Measurements from ENCODE around the gene PAH. TPM values are rescaled to one million over a fixed set of nuclear protein-coding genes. Genes with fewer than 3 reads are reported as not detected.

The PAH gene
- total and polyA plus RNA-seq, 12 donors = 1.7 to 92.5 (median 8.6) TPM

DNA sequence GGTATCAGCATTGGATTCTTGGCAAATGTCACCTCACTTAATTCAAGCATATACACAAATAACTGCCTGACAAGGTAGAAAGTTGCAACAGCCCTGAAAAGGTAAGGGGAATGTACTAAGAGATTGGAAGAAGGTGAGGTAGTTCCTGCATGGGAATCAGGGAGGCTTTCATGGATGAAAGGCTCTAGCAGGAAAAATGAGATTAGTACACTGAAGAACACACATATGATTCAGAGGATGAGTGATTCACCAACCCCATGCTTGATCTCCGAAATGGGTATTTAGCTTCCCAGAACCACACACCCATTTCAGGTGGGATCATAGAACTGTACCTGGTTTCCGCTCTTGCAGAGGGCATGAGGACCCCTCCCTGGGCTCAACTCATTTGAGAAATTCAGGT is 65.8 kb downstream of the PAH start:
- no peaks in the 10 kb centered on the region for H3K9me3 ChIP-seq (replicated peaks in 1 of 3)
- no peaks in the 10 kb centered on the region for H3K27me3 ChIP-seq
- H3K36me3 ChIP-seq (replicated peaks in 1 of 2) = no peaks in the 10 kb centered on the region
- intact Hi-C loops (cut with DNase I) = no loop called here
- WGBS, 4 donors = 57 to 90% (median 81%) methylated on average over 2 of the region's 2 CpGs
- no peak overlapping the region for H3K4me3 ChIP-seq
- no peak for DNase-seq
- H3K4me1 ChIP-seq (replicated peaks in 1 of 2) = no peaks in the 10 kb centered on the region
- H3K27ac ChIP-seq = no peak overlapping the region
- TF ChIP-seq POLR2A (IDR thresholded peaks at IDR 0.05) = no peak
- TF ChIP-seq, protein P1, sequence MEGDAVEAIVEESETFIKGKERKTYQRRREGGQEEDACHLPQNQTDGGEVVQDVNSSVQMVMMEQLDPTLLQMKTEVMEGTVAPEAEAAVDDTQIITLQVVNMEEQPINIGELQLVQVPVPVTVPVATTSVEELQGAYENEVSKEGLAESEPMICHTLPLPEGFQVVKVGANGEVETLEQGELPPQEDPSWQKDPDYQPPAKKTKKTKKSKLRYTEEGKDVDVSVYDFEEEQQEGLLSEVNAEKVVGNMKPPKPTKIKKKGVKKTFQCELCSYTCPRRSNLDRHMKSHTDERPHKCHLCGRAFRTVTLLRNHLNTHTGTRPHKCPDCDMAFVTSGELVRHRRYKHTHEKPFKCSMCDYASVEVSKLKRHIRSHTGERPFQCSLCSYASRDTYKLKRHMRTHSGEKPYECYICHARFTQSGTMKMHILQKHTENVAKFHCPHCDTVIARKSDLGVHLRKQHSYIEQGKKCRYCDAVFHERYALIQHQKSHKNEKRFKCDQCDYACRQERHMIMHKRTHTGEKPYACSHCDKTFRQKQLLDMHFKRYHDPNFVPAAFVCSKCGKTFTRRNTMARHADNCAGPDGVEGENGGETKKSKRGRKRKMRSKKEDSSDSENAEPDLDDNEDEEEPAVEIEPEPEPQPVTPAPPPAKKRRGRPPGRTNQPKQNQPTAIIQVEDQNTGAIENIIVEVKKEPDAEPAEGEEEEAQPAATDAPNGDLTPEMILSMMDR (IDR thresholded peaks at IDR 0.05) = no peak

DNA sequence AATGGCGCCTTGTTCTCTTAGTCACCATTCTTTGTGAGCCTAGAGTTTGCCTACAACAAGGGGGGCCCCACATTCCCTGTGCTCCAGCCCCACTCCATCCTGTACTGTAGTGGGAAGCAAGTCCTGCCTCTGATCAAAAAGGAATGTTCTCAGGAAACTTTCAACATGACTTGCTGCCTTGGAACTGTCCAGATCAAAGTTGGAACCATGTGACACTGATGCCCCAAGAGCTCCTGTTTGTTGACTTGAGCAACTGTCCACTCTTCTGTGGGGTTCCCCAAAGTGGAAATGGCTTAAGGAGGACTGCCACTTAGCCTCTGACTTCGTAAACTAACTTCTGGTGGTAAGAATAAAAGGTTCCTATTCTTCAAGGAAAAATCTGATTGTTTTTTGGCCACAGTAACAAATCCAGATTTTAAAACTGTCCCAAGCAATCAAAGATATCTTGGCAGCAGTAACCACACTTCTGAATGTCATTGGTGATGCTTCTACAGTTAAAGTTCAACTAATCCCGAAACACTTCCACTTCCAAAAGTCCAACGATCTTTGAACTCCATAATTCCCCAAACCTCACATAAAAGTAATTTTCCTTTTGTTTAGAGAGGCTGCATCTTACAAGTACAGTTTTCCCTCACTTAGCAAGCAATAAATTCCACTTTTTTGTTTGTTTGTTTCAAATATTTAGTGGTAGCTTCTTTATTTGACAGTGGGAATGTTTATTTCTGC is 67.2 kb downstream of the PAH start:
- Histone ChIP-seq H3K4me1 (replicated peaks in 1 of 2) (no peaks in the 10 kb centered on the region), H3K27ac (no peak overlapping the region), H3K4me3 (no peak overlapping the region), H3K9me3 (replicated peaks in 1 of 3) (no peaks in the 10 kb centered on the region), H3K27me3 (no peaks in the 10 kb centered on the region), H3K36me3 (replicated peaks in 1 of 2) (no peaks in the 10 kb centered on the region)
- whole genome bisulfite sequencing, 4 donors = 58 to 76% (median 66%) methylated on average over 4 of the region's 4 CpGs
- intact Hi-C loops (cut with DNase I) = no loop called here
- DNase-seq = no peak
- TF ChIP-seq, protein P1 (IDR thresholded peaks at IDR 0.05) = no peak
- no peak for TF ChIP-seq POLR2A (IDR thresholded peaks at IDR 0.05)

DNA sequence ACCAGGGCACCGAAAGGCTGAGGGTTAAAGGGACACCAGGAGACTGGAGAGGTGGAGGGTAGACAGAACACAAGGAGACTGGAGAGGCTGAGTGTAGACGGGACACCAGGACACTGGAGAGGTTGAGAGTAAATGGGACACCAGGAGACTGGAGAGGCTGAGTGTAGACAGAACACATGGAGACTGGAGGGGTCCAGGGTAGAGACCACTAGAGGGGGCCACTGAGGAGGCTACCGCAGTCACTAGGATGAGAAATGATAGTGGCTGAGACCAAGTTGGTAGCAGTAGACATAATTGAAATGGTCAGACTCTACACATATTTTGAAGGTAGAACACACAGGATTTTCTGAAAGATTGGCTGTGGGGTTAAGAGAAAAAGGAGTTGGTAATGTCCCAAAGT is 68.2 kb downstream of the PAH start:
- TF ChIP-seq POLR2A (IDR thresholded peaks at IDR 0.05) = no peak
- TF ChIP-seq, protein P1 (IDR thresholded peaks at IDR 0.05) = no peak
- no peak for DNase-seq
- Histone ChIP-seq H3K9me3 (replicated peaks in 1 of 3) (no peaks in the 10 kb centered on the region), H3K27ac (no peak overlapping the region), H3K4me1 (replicated peaks in 1 of 2) (no peaks in the 10 kb centered on the region), H3K4me3 (no peak overlapping the region), H3K27me3 (no peaks in the 10 kb centered on the region), H3K36me3 (replicated peaks in 1 of 2) (no peaks in the 10 kb centered on the region)
- WGBS, 4 donors = 81 to 89% (median 85%) methylated on average over 3 of the region's 3 CpGs
- intact Hi-C loops (cut with DNase I) = no loop called here

DNA sequence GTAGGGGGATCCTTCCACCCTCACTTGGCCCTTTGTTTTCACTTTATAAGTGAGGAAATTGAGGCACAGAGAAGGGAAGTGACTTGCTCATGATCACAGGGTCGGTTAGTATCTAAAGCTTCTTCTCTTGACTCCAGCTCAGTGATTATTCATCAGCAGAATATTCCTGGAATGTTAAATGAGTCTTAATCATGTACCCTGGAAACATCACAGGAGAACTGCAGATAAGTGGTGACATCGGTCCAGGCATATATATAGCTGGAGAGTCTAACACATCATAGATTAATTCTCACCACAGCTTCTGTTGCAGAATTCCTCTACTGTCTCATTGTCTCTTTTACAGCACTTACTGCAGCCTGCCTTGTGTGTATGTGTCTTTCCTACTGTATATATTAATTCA is 69.9 kb downstream of the PAH start:
- Histone ChIP-seq H3K4me3 (no peak overlapping the region), H3K4me1 (replicated peaks in 1 of 2) (no peaks in the 10 kb centered on the region), H3K27ac (no peak overlapping the region), H3K9me3 (replicated peaks in 1 of 3) (no peaks in the 10 kb centered on the region), H3K27me3 (no peaks in the 10 kb centered on the region), H3K36me3 (replicated peaks in 1 of 2) (no peaks in the 10 kb centered on the region)
- intact Hi-C loops (cut with DNase I) = no loop called here
- TF ChIP-seq, protein P1 (IDR thresholded peaks at IDR 0.05) = no peak
- TF ChIP-seq POLR2A (IDR thresholded peaks at IDR 0.05) = no peak
- no peak for DNase-seq
- 42 to 63% (median 58%) methylated on average over 2 of the region's 2 CpGs for WGBS, 4 donors

Data from adrenal gland (tissue), 12 donors.